GM12892 (cell line): Measurements from ENCODE around the gene RSU1.

Experiments used
- POLR2A ChIP-seq: IDR thresholded peaks from 2 replicates; pipeline ENCODE4 v1.6.1; 2011; ENCODE audit warnings: low read depth, low read length, control low read depth
- POLR2AphosphoS5 ChIP-seq: IDR thresholded peaks from 2 replicates; pipeline ENCODE4 v1.6.1; 2011; ENCODE audit warnings: low read depth, low read length, control low read depth
- TAF1 ChIP-seq: IDR thresholded peaks from 2 replicates; pipeline ENCODE4 v1.6.1; 2011; ENCODE audit warnings: low read depth, mild to moderate bottlenecking, control low read depth, low read length, borderline replicate concordance

DNA sequence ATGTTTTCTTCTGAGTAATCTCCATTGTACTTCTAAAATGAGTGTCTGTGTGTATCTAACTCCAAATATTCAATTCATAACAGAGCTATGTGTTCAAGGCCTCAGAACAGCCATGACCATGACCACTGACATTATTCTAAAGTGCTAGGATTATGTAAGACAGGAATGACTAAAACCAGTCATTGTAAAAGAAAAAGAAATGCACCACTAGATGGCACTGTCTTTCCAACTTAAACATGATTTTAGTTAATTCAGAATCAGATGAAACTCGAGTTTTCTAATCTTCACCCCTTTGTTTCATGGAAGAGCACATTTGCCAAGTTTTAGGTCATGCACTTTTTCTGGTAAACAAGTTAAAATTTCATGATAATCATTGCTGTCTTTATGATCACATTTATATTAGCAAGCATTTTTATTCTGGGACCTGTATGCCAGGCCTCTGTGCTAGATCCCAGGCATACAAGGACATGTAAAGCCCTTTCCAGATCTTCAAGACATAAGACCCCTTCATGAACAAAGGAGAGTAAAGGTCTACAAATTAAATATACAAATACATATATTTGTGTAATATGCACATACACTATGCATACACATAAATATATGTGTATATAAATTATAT, 26.1 kb upstream of the RSU1 start:
- TF ChIP-seq POLR2A (no peak), POLR2AphosphoS5 (no peak), TAF1 (no peak)
